HEK293 (cell line): ENCODE results near the gene HIRIP3.

Source experiments
- CTCF ChIA-PET: fragments of 350-600 bp; formaldehyde crosslinking; extraction: SDS; loops from one replicate; lab custom pipeline; 2021; ENCODE audit warnings: antibody characterized with exemption; lab: Yijun Ruan, JAX
- POLR2A ChIA-PET: fragments of 300-600 bp; formaldehyde crosslinking; extraction: SDS; loops from one replicate; lab custom pipeline; 2020; ENCODE audit warnings: antibody characterized with exemption, inconsistent platforms; lab: Yijun Ruan, JAX
- H3K27ac ChIP-seq: fragments of 200-500 bp; sonication (Bioruptor generic); 2 replicates; pipeline ENCODE4 v1.5.1; 2014; ENCODE audit warnings: low read depth, low read length, control low read depth, inconsistent platforms; ENCODE audit errors: extremely low read depth
- H3K36me3 ChIP-seq, 2 experiments: fragments of 200-500 bp in 1 of 2; sonication (Bioruptor generic) in 1 of 2; 1 replicate in 1 of 2; 2 replicates in 1 of 2; pipeline ENCODE4 v1.5.1; 2014 to 2017; ENCODE audit warnings: inconsistent platforms in 2 of 2, low read length in 2 of 2; ENCODE audit not compliant: control insufficient read depth in 2 of 2, insufficient read depth in 1 of 2
- H3K4me1 ChIP-seq: fragments of 200-500 bp; sonication (Bioruptor generic); 2 replicates; pipeline ENCODE4 v1.5.1; 2014; ENCODE audit warnings: mild to moderate bottlenecking, low read length, inconsistent platforms; ENCODE audit not compliant: control insufficient read depth, insufficient read depth
- H3K4me3 ChIP-seq: 2 replicates; pipeline ENCODE4 v1.5.1; 2011; ENCODE audit warnings: low read depth, mild to moderate bottlenecking, control low read depth, low read length, moderate library complexity
- H3K9me3 ChIP-seq: fragments of 200-500 bp; sonication (Bioruptor generic); 2 replicates; pipeline ENCODE4 v1.5.1; 2014; ENCODE audit warnings: low read depth, low read length, inconsistent platforms; ENCODE audit not compliant: control insufficient read depth, insufficient read depth
- KLF1 ChIP-seq: fragments of 450-650 bp; formaldehyde crosslinking; IDR thresholded peaks from 2 replicates; pipeline ENCODE4 v1.5.1; 2016; ENCODE audit warnings: missing biosample characterization, missing genetic modification characterization
- PATZ1 ChIP-seq: fragments of 450-650 bp; formaldehyde crosslinking; IDR thresholded peaks from 2 replicates; pipeline ENCODE4 v1.5.1; 2016; ENCODE audit warnings: missing biosample characterization, missing genetic modification characterization
- SP2 ChIP-seq: fragments of 450-650 bp; formaldehyde crosslinking; IDR thresholded peaks from 2 replicates; pipeline ENCODE4 v1.5.1; 2016; ENCODE audit warnings: missing biosample characterization, missing genetic modification characterization
- WT1 ChIP-seq: fragments of 450-650 bp; formaldehyde crosslinking; IDR thresholded peaks from 2 replicates; pipeline ENCODE4 v1.5.1; 2016; ENCODE audit warnings: missing biosample characterization, missing genetic modification characterization
- ZNF121 ChIP-seq: fragments of 450-650 bp; formaldehyde crosslinking; IDR thresholded peaks from 2 replicates; pipeline ENCODE4 v1.5.1; 2016; ENCODE audit warnings: missing biosample characterization, missing genetic modification characterization
- ZNF223 ChIP-seq: fragments of 450-650 bp; formaldehyde crosslinking; IDR thresholded peaks from 2 replicates; pipeline ENCODE4 v1.5.1; 2016; ENCODE audit warnings: missing biosample characterization, missing genetic modification characterization
- ZNF239 ChIP-seq: fragments of 450-650 bp; formaldehyde crosslinking; IDR thresholded peaks from 2 replicates; pipeline ENCODE4 v1.5.1; 2016; ENCODE audit warnings: missing biosample characterization, missing genetic modification characterization
- ZNF366 ChIP-seq: fragments of 450-650 bp; formaldehyde crosslinking; conservative IDR thresholded peaks from 2 replicates; pipeline ENCODE4 v1.5.1; 2016; ENCODE audit warnings: missing biosample characterization, missing genetic modification characterization
- ZNF394 ChIP-seq: fragments of 450-650 bp; formaldehyde crosslinking; IDR thresholded peaks from 2 replicates; pipeline ENCODE4 v1.5.1; 2016; ENCODE audit warnings: missing biosample characterization, missing genetic modification characterization, mild to moderate bottlenecking, moderate library complexity, borderline replicate concordance
- ZNF521 ChIP-seq: fragments of 450-650 bp; formaldehyde crosslinking; IDR thresholded peaks from 2 replicates; pipeline ENCODE4 v1.5.1; 2017; ENCODE audit warnings: missing biosample characterization, mild to moderate bottlenecking, missing genetic modification characterization
- ZNF529 ChIP-seq: fragments of 450-650 bp; formaldehyde crosslinking; IDR thresholded peaks from 2 replicates; pipeline ENCODE4 v1.5.1; 2017; ENCODE audit warnings: missing genetic modification characterization, missing biosample characterization; ENCODE audit not compliant: insufficient replicate concordance
- ZNF600 ChIP-seq: fragments of 450-650 bp; formaldehyde crosslinking; IDR thresholded peaks from 2 replicates; pipeline ENCODE4 v1.5.1; 2016; ENCODE audit warnings: missing biosample characterization, missing genetic modification characterization
- ZNF639 ChIP-seq: fragments of 450-650 bp; formaldehyde crosslinking; IDR thresholded peaks from 2 replicates; pipeline ENCODE4 v1.5.1; 2016; ENCODE audit warnings: missing biosample characterization, missing genetic modification characterization
- TF ChIP-seq, protein P1 (sequence below): fragments of 450-650 bp; formaldehyde crosslinking; IDR thresholded peaks from 2 replicates; pipeline ENCODE4 v1.5.1; 2016; ENCODE audit warnings: missing biosample characterization, missing genetic modification characterization
- TF ChIP-seq, protein P2 (sequence below): fragments of 450-650 bp; formaldehyde crosslinking; IDR thresholded peaks from 2 replicates; pipeline ENCODE4 v1.5.1; 2016; ENCODE audit warnings: missing biosample characterization, missing genetic modification characterization
- TF ChIP-seq, protein P3 (sequence below): fragments of 450-650 bp; formaldehyde crosslinking; IDR thresholded peaks from 2 replicates; pipeline ENCODE4 v1.5.1; 2016; ENCODE audit warnings: missing biosample characterization, missing genetic modification characterization

The HIRIP3 gene

GRCh38 chr16:30027588-30028437 lies 32.4 kb upstream of the HIRIP3 start:
- Histone ChIP-seq H3K9me3 (no peaks in the 10 kb centered on the region), H3K4me3 (no peak overlapping the region), H3K4me1 (no peaks in the 10 kb centered on the region), H3K27ac (no peak overlapping the region), H3K36me3 (no peaks in the 10 kb centered on the region)
- TF ChIP-seq ZNF223 (no peak), ZNF366 (tag by site-specific recombination) (no peak), KLF1 (tag by site-specific recombination) (peak; percentile 75), ZNF239 (no peak), ZNF639 (tag by site-specific recombination) (no peak), ZNF121 (tag by site-specific recombination) (no peak), ZNF394 (tag by site-specific recombination) (no peak), ZNF600 (tag by site-specific recombination) (0 out of 2 replicates have a peak, but pooled peaks have one; percentile 38), WT1 (no peak), ZNF521 (no peak), ZNF529 (tag by site-specific recombination) (no peak), SP2 (tag by site-specific recombination) (peak; percentile 13; the same call in 1 of the 2 replicates), PATZ1 (tag by site-specific recombination) (peak; percentile 18; the same call in 1 of the 2 replicates)
- TF ChIP-seq, protein P1, sequence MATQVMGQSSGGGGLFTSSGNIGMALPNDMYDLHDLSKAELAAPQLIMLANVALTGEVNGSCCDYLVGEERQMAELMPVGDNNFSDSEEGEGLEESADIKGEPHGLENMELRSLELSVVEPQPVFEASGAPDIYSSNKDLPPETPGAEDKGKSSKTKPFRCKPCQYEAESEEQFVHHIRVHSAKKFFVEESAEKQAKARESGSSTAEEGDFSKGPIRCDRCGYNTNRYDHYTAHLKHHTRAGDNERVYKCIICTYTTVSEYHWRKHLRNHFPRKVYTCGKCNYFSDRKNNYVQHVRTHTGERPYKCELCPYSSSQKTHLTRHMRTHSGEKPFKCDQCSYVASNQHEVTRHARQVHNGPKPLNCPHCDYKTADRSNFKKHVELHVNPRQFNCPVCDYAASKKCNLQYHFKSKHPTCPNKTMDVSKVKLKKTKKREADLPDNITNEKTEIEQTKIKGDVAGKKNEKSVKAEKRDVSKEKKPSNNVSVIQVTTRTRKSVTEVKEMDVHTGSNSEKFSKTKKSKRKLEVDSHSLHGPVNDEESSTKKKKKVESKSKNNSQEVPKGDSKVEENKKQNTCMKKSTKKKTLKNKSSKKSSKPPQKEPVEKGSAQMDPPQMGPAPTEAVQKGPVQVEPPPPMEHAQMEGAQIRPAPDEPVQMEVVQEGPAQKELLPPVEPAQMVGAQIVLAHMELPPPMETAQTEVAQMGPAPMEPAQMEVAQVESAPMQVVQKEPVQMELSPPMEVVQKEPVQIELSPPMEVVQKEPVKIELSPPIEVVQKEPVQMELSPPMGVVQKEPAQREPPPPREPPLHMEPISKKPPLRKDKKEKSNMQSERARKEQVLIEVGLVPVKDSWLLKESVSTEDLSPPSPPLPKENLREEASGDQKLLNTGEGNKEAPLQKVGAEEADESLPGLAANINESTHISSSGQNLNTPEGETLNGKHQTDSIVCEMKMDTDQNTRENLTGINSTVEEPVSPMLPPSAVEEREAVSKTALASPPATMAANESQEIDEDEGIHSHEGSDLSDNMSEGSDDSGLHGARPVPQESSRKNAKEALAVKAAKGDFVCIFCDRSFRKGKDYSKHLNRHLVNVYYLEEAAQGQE (tag by site-specific recombination), result no peak
- TF ChIP-seq, protein P2, sequence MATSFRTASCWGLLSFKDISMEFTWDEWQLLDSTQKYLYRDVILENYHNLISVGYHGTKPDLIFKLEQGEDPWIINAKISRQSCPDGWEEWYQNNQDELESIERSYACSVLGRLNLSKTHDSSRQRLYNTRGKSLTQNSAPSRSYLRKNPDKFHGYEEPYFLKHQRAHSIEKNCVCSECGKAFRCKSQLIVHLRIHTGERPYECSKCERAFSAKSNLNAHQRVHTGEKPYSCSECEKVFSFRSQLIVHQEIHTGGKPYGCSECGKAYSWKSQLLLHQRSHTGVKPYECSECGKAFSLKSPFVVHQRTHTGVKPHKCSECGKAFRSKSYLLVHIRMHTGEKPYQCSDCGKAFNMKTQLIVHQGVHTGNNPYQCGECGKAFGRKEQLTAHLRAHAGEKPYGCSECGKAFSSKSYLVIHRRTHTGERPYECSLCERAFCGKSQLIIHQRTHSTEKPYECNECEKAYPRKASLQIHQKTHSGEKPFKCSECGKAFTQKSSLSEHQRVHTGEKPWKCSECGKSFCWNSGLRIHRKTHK (tag by site-specific recombination), result no peak
- TF ChIP-seq, protein P3, sequence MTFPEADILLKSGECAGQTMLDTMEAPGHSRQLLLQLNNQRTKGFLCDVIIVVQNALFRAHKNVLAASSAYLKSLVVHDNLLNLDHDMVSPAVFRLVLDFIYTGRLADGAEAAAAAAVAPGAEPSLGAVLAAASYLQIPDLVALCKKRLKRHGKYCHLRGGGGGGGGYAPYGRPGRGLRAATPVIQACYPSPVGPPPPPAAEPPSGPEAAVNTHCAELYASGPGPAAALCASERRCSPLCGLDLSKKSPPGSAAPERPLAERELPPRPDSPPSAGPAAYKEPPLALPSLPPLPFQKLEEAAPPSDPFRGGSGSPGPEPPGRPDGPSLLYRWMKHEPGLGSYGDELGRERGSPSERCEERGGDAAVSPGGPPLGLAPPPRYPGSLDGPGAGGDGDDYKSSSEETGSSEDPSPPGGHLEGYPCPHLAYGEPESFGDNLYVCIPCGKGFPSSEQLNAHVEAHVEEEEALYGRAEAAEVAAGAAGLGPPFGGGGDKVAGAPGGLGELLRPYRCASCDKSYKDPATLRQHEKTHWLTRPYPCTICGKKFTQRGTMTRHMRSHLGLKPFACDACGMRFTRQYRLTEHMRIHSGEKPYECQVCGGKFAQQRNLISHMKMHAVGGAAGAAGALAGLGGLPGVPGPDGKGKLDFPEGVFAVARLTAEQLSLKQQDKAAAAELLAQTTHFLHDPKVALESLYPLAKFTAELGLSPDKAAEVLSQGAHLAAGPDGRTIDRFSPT (tag by site-specific recombination), result no peak
- POLR2A ChIA-PET, result interaction anchor here (0.6 kb wide), 1 partner anchor 502 kb away, joined by 3 read pairs; no protein-coding TSS in a partner anchor
- CTCF ChIA-PET, result interaction anchor here (0.5 to 0.6 kb wide), 3 partner anchors 185 to 337 kb away, joined by 3 to 4 read pairs (median 3); no protein-coding TSS in a partner anchor
